Mesenchymal stem cell (in vitro differentiated cells and primary cell): ENCODE results near the gene C1orf146.

ENCODE experiments used
- DNase-seq: peaks from one replicate; pipeline ENCODE4 v3.0.0-alpha.2; 2013
- H2AFZ ChIP-seq: one replicate; pipeline ENCODE4 v1.6.1; 2013; ENCODE audit warnings: low read depth, mild to moderate bottlenecking, control low read depth, inconsistent platforms, low read length, moderate library complexity
- H2AK5ac ChIP-seq: 2 replicates; pipeline ENCODE4 v1.6.1; 2013; ENCODE audit warnings: low read length, moderate library complexity, mild to moderate bottlenecking, inconsistent platforms; ENCODE audit not compliant: severe bottlenecking
- H2BK120ac ChIP-seq: one replicate; pipeline ENCODE4 v1.6.1; 2013; ENCODE audit warnings: low read depth, mild to moderate bottlenecking, inconsistent platforms, low read length, moderate library complexity
- H2BK12ac ChIP-seq, 2 experiments: one replicate each; pipeline ENCODE4 v1.6.1; 2013; ENCODE audit warnings: inconsistent platforms in 2 of 2, low read length in 2 of 2, mild to moderate bottlenecking in 2 of 2, moderate library complexity in 2 of 2, control low read depth in 1 of 2
- H2BK15ac ChIP-seq: one replicate; pipeline ENCODE4 v1.6.1; 2013; ENCODE audit warnings: mild to moderate bottlenecking, low read depth, inconsistent platforms; ENCODE audit not compliant: poor library complexity, severe bottlenecking
- H2BK5ac ChIP-seq: 2 replicates; pipeline ENCODE4 v1.6.1; 2013; ENCODE audit warnings: low read depth, mild to moderate bottlenecking, low read length, control low read depth, inconsistent platforms; ENCODE audit not compliant: poor library complexity, severe bottlenecking
- H3K14ac ChIP-seq, 2 experiments: one replicate each; pipeline ENCODE4 v1.6.1; 2013; ENCODE audit warnings: inconsistent platforms in 2 of 2, low read length in 2 of 2, control low read depth in 1 of 2, mild to moderate bottlenecking in 1 of 2, moderate library complexity in 1 of 2
- H3K18ac ChIP-seq, 2 experiments: one replicate each; pipeline ENCODE4 v1.6.1; 2013; ENCODE audit warnings: inconsistent platforms in 2 of 2, low read length in 2 of 2, control low read depth in 1 of 2, low read depth in 1 of 2, mild to moderate bottlenecking in 1 of 2
- H3K23ac ChIP-seq, 2 experiments: one replicate each; pipeline ENCODE4 v1.6.1; 2013; ENCODE audit warnings: inconsistent platforms in 2 of 2, low read length in 2 of 2, mild to moderate bottlenecking in 2 of 2, moderate library complexity in 2 of 2, control low read depth in 1 of 2
- H3K27ac ChIP-seq: 2 replicates; pipeline ENCODE4 v1.5.1; 2013; ENCODE audit warnings: mild to moderate bottlenecking, moderate library complexity, low read length, control low read depth, inconsistent platforms; ENCODE audit not compliant: poor library complexity, severe bottlenecking
- H3K27me3 ChIP-seq, 2 experiments: 2 replicates each; pipeline versions ENCODE4 v1.6.1 to v1.7.0; 2013; ENCODE audit warnings: low read length in 2 of 2, mild to moderate bottlenecking in 2 of 2, moderate library complexity in 2 of 2, control low read depth in 1 of 2, inconsistent platforms in 1 of 2; ENCODE audit not compliant: control insufficient read depth in 1 of 2, insufficient read depth in 1 of 2
- H3K36me3 ChIP-seq, 2 experiments: 2 replicates each; pipeline versions ENCODE4 v1.6.1 to v1.7.0; 2013; ENCODE audit warnings: low read length in 2 of 2, control low read depth in 1 of 2, inconsistent platforms in 1 of 2, low read depth in 1 of 2, mild to moderate bottlenecking in 1 of 2; ENCODE audit not compliant: insufficient read depth in 2 of 2, control insufficient read depth in 1 of 2
- H3K4ac ChIP-seq, 2 experiments: one replicate each; pipeline ENCODE4 v1.6.1; 2013; ENCODE audit warnings: inconsistent platforms in 2 of 2, low read length in 2 of 2, mild to moderate bottlenecking in 2 of 2, moderate library complexity in 2 of 2, control low read depth in 1 of 2, low read depth in 1 of 2
- H3K4me1 ChIP-seq: 2 replicates; pipeline ENCODE4 v1.6.1; 2013; ENCODE audit warnings: low read depth, low read length, control low read depth; ENCODE audit not compliant: control insufficient read depth, insufficient read depth
- H3K4me2 ChIP-seq: 2 replicates; pipeline ENCODE4 v1.6.1; 2013; ENCODE audit warnings: low read length, mild to moderate bottlenecking, inconsistent platforms; ENCODE audit not compliant: poor library complexity, severe bottlenecking
- H3K4me3 ChIP-seq, 2 experiments: 2 replicates each; pipeline versions ENCODE4 v1.5.1 to v1.7.0; 2013; ENCODE audit warnings: low read length in 2 of 2, mild to moderate bottlenecking in 2 of 2, control low read depth in 1 of 2, low read depth in 1 of 2; ENCODE audit not compliant: insufficient read depth in 1 of 2
- H3K79me1 ChIP-seq: replicated peaks from 2 replicates; pipeline ENCODE4 v1.6.1; 2013; ENCODE audit warnings: mild to moderate bottlenecking, control low read depth, low read length, inconsistent platforms; ENCODE audit not compliant: poor library complexity, severe bottlenecking
- H3K9ac ChIP-seq: 2 replicates; pipeline ENCODE4 v1.7.0; 2013; ENCODE audit warnings: mild to moderate bottlenecking, low read length, moderate library complexity
- H3K9me3 ChIP-seq: 2 replicates; pipeline ENCODE4 v1.7.0; 2013; ENCODE audit warnings: mild to moderate bottlenecking, low read length; ENCODE audit not compliant: control insufficient read depth
- H4K8ac ChIP-seq: one replicate; pipeline ENCODE4 v1.6.1; 2013; ENCODE audit warnings: inconsistent platforms, mild to moderate bottlenecking, low read length, moderate library complexity
- H4K91ac ChIP-seq: one replicate; pipeline ENCODE4 v1.6.1; 2013; ENCODE audit warnings: mild to moderate bottlenecking, low read length, inconsistent platforms
- WGBS: methylation state at CpG from one replicate; pipeline ENCODE4 v1.1.7; 2013; ENCODE audit warnings: mixed read lengths; 5-methylcytosine and 5-hydroxymethylcytosine counted together

C1orf146 gene

GRCh38 chr1:92194511-92194910 lies 23.2 kb upstream of the C1orf146 start:
- no peaks in the 10 kb centered on the region for H3K36me3 ChIP-seq
- no peak overlapping the region for H2BK120ac ChIP-seq
- H3K79me1 ChIP-seq, result no peaks in the 10 kb centered on the region
- H2AFZ ChIP-seq, result no peak overlapping the region
- no peak for DNase-seq
- no peak overlapping the region for H2BK15ac ChIP-seq
- WGBS, result no CpG with 5 or more reads among the region's 1 CpG
- H3K27me3 ChIP-seq, result no peaks in the 10 kb centered on the region
- no peak overlapping the region for H3K18ac ChIP-seq
- H3K9ac ChIP-seq, result no peak overlapping the region
- H3K4me2 ChIP-seq, result no peak overlapping the region
- no peaks in the 10 kb centered on the region for H3K9me3 ChIP-seq
- H3K14ac ChIP-seq, result no peak overlapping the region
- H3K4me1 ChIP-seq, result no peaks in the 10 kb centered on the region
- H3K4ac ChIP-seq, result no peak overlapping the region
- no peak overlapping the region for H3K4me3 ChIP-seq
- H3K23ac ChIP-seq, result no peak overlapping the region
- H2AK5ac ChIP-seq, result no peak overlapping the region
- no peak overlapping the region for H4K8ac ChIP-seq
- H4K91ac ChIP-seq, result no peak overlapping the region
- H2BK12ac ChIP-seq, result no peak overlapping the region
- H2BK5ac ChIP-seq, result no peak overlapping the region
- no peak overlapping the region for H3K27ac ChIP-seq

- Histone ChIP-seq H2BK5ac (no peak overlapping the region), H3K79me1 (no peaks in the 10 kb centered on the region), H3K27me3 (no peaks in the 10 kb centered on the region), H3K14ac (no peak overlapping the region), H4K91ac (no peak overlapping the region), H4K8ac (no peak overlapping the region), H2AK5ac (no peak overlapping the region), H2BK12ac (no peak overlapping the region), H3K18ac (no peak overlapping the region), H3K4me3 (no peak overlapping the region), H3K9me3 (peaks cover 12% of the 10 kb centered on the region), H3K4ac (no peak overlapping the region), H2BK120ac (no peak overlapping the region), H3K23ac (no peak overlapping the region), H3K4me2 (no peak overlapping the region), H2BK15ac (no peak overlapping the region), H2AFZ (no peak overlapping the region), H3K27ac (no peak overlapping the region), H3K4me1 (no peaks in the 10 kb centered on the region), H3K36me3 (no peaks in the 10 kb centered on the region), H3K9ac (no peak overlapping the region)
- DNase-seq, result no peak
- WGBS, result 83% methylated on average over 3 of the region's 5 CpGs
Observed at GRCh38 chr1:92201973-92202372, 15.7 kb upstream of the C1orf146 start.

- H3K9ac ChIP-seq, result no peak overlapping the region
- no peak overlapping the region for H2BK12ac ChIP-seq
- no peak overlapping the region for H2BK120ac ChIP-seq
- no peak overlapping the region for H3K4me3 ChIP-seq
- DNase-seq, result no peak
- no peak overlapping the region for H2BK15ac ChIP-seq
- no peak overlapping the region for H3K4ac ChIP-seq
- H3K4me1 ChIP-seq, result no peaks in the 10 kb centered on the region
- H2BK5ac ChIP-seq, result no peak overlapping the region
- peaks cover 12% of the 10 kb centered on the region for H3K9me3 ChIP-seq
- no peak overlapping the region for H3K18ac ChIP-seq
- no peak overlapping the region for H3K27ac ChIP-seq
- no peak overlapping the region for H3K4me2 ChIP-seq
- H3K23ac ChIP-seq, result no peak overlapping the region
- no peak overlapping the region for H2AK5ac ChIP-seq
- no peak overlapping the region for H2AFZ ChIP-seq
- no peak overlapping the region for H4K91ac ChIP-seq
- H3K14ac ChIP-seq, result no peak overlapping the region
- H4K8ac ChIP-seq, result no peak overlapping the region
- no peaks in the 10 kb centered on the region for H3K79me1 ChIP-seq
- no peaks in the 10 kb centered on the region for H3K27me3 ChIP-seq
- H3K36me3 ChIP-seq, result no peaks in the 10 kb centered on the region
Observed at GRCh38 chr1:92203105-92203504, 14.6 kb upstream of the C1orf146 start.

- Histone ChIP-seq H4K8ac (no peak overlapping the region), H2AFZ (no peak overlapping the region), H2BK5ac (no peak overlapping the region), H3K4me2 (no peak overlapping the region), H3K79me1 (no peaks in the 10 kb centered on the region), H3K27ac (peak overlapping the region; percentile 41), H2BK12ac (no peak overlapping the region), H3K14ac (no peak overlapping the region), H3K36me3 (no peaks in the 10 kb centered on the region), H3K9me3 (peaks cover 12% of the 10 kb centered on the region), H2AK5ac (no peak overlapping the region), H3K4me1 (no peaks in the 10 kb centered on the region), H3K27me3 (no peaks in the 10 kb centered on the region), H2BK120ac (no peak overlapping the region), H3K23ac (no peak overlapping the region), H2BK15ac (no peak overlapping the region), H3K9ac (no peak overlapping the region), H3K18ac (no peak overlapping the region), H3K4ac (no peak overlapping the region), H4K91ac (no peak overlapping the region), H3K4me3 (no peak overlapping the region)
- DNase-seq, result no peak
- WGBS, result 62% methylated on average over 2 of the region's 2 CpGs
Observed at GRCh38 chr1:92210701-92211100, 7.0 kb upstream of the C1orf146 start.
